ENCODE results near the gene PHF21A. TPM values are rescaled to one million over a fixed set of nuclear protein-coding genes. Genes with fewer than 3 reads are reported as not detected.

PHF21A gene
- total RNA-seq, 2 donors from 2014 or later: 47.2 to 53.9 TPM

DNA sequence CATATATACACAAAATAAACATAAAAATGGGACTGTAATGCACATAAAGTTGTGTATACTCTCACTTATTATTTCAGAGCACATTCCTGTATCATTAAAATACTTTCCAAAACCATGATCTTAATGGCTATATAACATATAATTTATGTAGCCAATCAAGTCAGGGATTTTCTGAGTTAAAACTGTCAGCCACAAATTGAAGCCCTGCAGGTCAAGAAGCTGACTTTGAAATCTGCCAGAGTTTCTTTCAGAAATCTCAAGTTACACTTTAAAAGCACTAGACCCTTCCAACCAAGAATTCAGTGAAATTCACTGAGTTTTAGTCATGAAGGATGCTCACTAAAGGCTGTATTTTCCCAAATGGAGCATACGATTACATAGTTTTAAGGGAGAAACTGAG, 47.6 kb downstream of the PHF21A start:
- Histone ChIP-seq H3K4me3 (ENCODE audit: low read length) (no peak overlapping the region), H3K9ac (ENCODE audit: extremely low read depth, low read length, poor library complexity, severe bottlenecking) (no peak overlapping the region), H3K36me3 (ENCODE audit: control insufficient read depth, insufficient read depth, low read length) (peaks cover 20% of the 10 kb centered on the region), H3K27me3 (ENCODE audit: control insufficient read depth, insufficient read depth, low read length, poor library complexity, severe bottlenecking) (no peaks in the 10 kb centered on the region), H3K9me3 (ENCODE audit: control insufficient read depth, low read length) (no peaks in the 10 kb centered on the region), H3K4me1 (ENCODE audit: control insufficient read depth, insufficient read depth, low read length) (no peaks in the 10 kb centered on the region), H3K27ac (ENCODE audit: low read depth, low read length) (no peak overlapping the region)
- Mint-ChIP-seq H3K36me3 (ENCODE audit: low read depth) (peaks cover 22% of the 10 kb centered on the region), H3K27me3 (ENCODE audit: insufficient read depth) (no peaks in the 10 kb centered on the region), H3K4me1 (peaks cover 10% of the 10 kb centered on the region), H3K4me3 (no peak overlapping the region), H3K9me3 (no peaks in the 10 kb centered on the region), H3K27ac (no peak overlapping the region)
- DNase-seq: no peak
- TF ChIP-seq, protein P1, sequence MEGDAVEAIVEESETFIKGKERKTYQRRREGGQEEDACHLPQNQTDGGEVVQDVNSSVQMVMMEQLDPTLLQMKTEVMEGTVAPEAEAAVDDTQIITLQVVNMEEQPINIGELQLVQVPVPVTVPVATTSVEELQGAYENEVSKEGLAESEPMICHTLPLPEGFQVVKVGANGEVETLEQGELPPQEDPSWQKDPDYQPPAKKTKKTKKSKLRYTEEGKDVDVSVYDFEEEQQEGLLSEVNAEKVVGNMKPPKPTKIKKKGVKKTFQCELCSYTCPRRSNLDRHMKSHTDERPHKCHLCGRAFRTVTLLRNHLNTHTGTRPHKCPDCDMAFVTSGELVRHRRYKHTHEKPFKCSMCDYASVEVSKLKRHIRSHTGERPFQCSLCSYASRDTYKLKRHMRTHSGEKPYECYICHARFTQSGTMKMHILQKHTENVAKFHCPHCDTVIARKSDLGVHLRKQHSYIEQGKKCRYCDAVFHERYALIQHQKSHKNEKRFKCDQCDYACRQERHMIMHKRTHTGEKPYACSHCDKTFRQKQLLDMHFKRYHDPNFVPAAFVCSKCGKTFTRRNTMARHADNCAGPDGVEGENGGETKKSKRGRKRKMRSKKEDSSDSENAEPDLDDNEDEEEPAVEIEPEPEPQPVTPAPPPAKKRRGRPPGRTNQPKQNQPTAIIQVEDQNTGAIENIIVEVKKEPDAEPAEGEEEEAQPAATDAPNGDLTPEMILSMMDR (conservative IDR thresholded peaks at IDR 0.05): no peak
- 100% methylated on average over 1 of the region's 1 CpG for WGBS, 2 experiments (ENCODE audit: insufficient coverage in 1 of 2, insufficient read length in 1 of 2)

DNA sequence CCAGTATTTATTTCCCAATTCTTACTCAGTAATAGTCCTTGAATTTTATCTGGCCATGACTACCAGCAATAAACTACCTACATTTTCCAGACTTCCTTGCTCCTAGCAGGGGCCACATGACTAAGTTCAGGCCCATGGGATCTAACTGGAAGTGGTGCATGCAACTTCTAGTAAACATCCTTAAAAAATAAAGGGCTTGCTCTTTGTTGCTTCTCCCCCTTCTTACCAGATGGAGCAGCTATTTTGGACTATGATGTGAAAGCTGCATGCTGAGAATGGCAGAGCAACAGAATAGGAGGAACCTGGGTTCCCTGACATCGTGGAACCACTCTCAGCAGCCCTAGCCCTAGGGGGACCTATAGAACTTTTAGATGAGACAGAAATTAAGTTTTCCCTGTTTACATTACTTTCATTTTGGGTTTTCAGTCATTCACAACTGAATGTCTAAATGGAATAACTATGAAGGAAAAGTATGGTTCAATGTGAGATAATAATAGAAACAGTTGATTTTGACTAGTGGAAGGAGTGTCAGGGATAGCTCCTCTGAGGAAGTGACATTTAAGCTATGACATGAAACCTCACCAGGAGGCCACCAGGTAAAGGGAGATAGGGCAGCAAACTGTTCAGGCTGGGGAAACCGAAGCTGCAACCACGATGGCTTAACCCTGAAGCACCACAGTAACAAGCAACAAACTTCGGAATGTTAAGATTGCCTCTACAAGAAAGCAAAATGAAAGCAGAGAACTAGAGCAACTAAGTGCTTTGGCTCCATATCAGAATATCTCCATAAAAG, 48.9 kb downstream of the PHF21A start:
- 74 to 100% methylated on average over 2 to 4 of the region's 4 CpGs for WGBS, 2 experiments (ENCODE audit: insufficient coverage in 1 of 2, insufficient read length in 1 of 2)
- Mint-ChIP-seq H3K27ac (no peak overlapping the region), H3K9me3 (no peaks in the 10 kb centered on the region), H3K4me1 (peaks cover 10% of the 10 kb centered on the region), H3K27me3 (ENCODE audit: insufficient read depth) (no peaks in the 10 kb centered on the region), H3K4me3 (no peak overlapping the region), H3K36me3 (ENCODE audit: low read depth) (peaks cover 22% of the 10 kb centered on the region)
- no peak overlapping the region for H3K9ac ChIP-seq (ENCODE audit: extremely low read depth, low read length, poor library complexity, severe bottlenecking)
- H3K27me3 ChIP-seq (ENCODE audit: control insufficient read depth, insufficient read depth, low read length, poor library complexity, severe bottlenecking): no peaks in the 10 kb centered on the region
- no peaks in the 10 kb centered on the region for H3K9me3 ChIP-seq (ENCODE audit: control insufficient read depth, low read length)
- TF ChIP-seq, protein P1 (conservative IDR thresholded peaks at IDR 0.05): no peak
- H3K4me1 ChIP-seq (ENCODE audit: control insufficient read depth, insufficient read depth, low read length): no peaks in the 10 kb centered on the region
- peaks cover 20% of the 10 kb centered on the region for H3K36me3 ChIP-seq (ENCODE audit: control insufficient read depth, insufficient read depth, low read length)
- no peak for DNase-seq
- no peak overlapping the region for H3K4me3 ChIP-seq (ENCODE audit: low read length)
- H3K27ac ChIP-seq (ENCODE audit: low read depth, low read length): no peak overlapping the region

DNA sequence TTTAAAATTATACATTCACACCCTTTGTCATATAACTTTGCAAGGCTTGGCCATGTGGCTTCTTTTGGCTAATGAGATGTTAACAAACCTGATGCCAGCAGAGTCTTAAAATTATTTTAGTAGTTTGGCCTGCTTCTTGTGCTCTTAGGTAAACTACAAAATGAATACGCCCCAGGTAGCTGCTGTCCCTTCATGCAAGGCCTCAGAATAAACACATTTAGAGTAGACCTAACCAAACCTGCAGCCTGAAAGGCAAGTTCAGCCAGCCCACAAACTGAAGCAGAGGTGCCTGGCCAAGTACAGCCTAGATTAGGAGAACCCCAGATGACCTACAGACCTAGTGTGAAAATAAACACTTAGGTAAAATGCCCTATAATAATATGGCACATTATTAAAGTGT, 50.2 kb downstream of the PHF21A start:
- Histone ChIP-seq H3K9ac (ENCODE audit: extremely low read depth, low read length, poor library complexity, severe bottlenecking) (no peak overlapping the region), H3K4me1 (ENCODE audit: control insufficient read depth, insufficient read depth, low read length) (no peaks in the 10 kb centered on the region), H3K27me3 (ENCODE audit: control insufficient read depth, insufficient read depth, low read length, poor library complexity, severe bottlenecking) (no peaks in the 10 kb centered on the region), H3K9me3 (ENCODE audit: control insufficient read depth, low read length) (no peaks in the 10 kb centered on the region), H3K4me3 (ENCODE audit: low read length) (no peak overlapping the region), H3K36me3 (ENCODE audit: control insufficient read depth, insufficient read depth, low read length) (peaks cover 17% of the 10 kb centered on the region), H3K27ac (ENCODE audit: low read depth, low read length) (no peak overlapping the region)
- Mint-ChIP-seq H3K36me3 (ENCODE audit: low read depth) (peaks cover 22% of the 10 kb centered on the region), H3K4me1 (peaks cover 4% of the 10 kb centered on the region), H3K27ac (no peak overlapping the region), H3K27me3 (ENCODE audit: insufficient read depth) (no peaks in the 10 kb centered on the region), H3K4me3 (no peak overlapping the region), H3K9me3 (no peaks in the 10 kb centered on the region)
- 95% methylated on average over 1 of the region's 1 CpG; no CpG with 5 or more reads in 1 of the 2 experiments for WGBS, 2 experiments (ENCODE audit: insufficient coverage in 1 of 2, insufficient read length in 1 of 2)
- DNase-seq: no peak
- TF ChIP-seq, protein P1 (conservative IDR thresholded peaks at IDR 0.05): no peak
